ENCODE measurements around the gene ECT2L.

DNA sequence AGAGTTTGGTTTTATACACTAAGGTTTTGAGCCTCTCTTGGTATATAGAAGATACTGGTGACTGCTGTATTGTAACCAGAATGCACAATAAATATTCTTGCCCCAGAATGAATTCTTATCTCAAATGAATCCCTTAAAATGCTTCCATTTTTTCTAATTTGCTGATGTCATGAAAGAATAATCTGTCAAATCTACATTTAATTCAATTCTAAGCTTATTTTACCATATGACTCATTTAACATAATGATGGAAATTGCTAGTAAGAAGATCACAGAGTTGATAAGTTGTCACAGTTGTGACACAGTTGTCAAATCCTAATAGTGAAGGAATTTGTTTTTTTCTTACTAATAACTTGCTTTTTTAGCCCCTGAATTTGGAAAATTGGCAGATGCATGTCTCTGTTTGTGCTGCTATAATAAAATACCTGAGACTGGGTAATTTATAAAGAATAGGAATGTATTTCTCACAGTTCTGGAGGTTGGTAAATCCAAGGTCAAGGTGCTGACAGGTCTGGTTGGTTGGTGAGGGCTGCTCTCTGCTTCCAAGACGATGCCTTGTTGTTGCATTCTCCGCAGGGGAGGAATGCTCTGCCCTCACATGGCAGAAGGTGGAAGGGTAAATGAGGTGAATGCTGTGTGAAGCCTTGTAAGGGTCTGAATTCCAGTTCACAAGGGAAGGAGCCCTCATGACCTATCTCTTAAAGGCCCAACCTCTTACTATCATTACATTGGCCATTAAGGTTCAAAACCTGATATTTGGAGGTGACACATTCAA lies 4.7 kb downstream of the ECT2L start:
- TF ChIP-seq CTCF (IDR thresholded peaks at IDR 0.05; ENCODE audit: extremely low read depth in 1 of 2, insufficient read depth in 1 of 2, low read depth in 1 of 2, low read length in 2 of 2) (no peak), POLR2A (IDR thresholded peaks at IDR 0.05; ENCODE audit: low read depth, low read length) (no peak), MAX (IDR thresholded peaks at IDR 0.05; ENCODE audit: insufficient read depth, insufficient read length) (no peak), MYC (IDR thresholded peaks at IDR 0.05; ENCODE audit: low read depth, low read length) (no peak), EZH2 (IDR thresholded peaks at IDR 0.05; ENCODE audit: borderline replicate concordance, low read depth, low read length, severe bottlenecking) (no peak), JUN (IDR thresholded peaks at IDR 0.05; ENCODE audit: borderline replicate concordance, insufficient read depth, insufficient read length, low read depth) (no peak), POLR2AphosphoS5 (IDR thresholded peaks at IDR 0.05; ENCODE audit: insufficient read depth, low read depth, low read length) (no peak)

All from endothelial cell of umbilical vein (primary cell).